ENCODE measurements around the gene DTNB. TPM values are rescaled to one million over a fixed set of nuclear protein-coding genes. Genes with fewer than 3 reads are reported as not detected.

Gene DTNB
- total and polyA plus RNA-seq, 2 donors (not counting 1 experiment from before 2014, with no cell fraction given), result 25.7 to 37.3 TPM

GRCh38 chr2:25419678-25420242 is 253.6 kb downstream of the DTNB start:
- POLR2A ChIA-PET, result interaction anchor here (0.6 to 2.0 kb wide), 6 partner anchors 11 to 58 kb away, joined by 3 to 11 read pairs (median 6); no protein-coding TSS in a partner anchor
- Histone ChIP-seq H3K27me3 (replicated peaks in 1 of 4; ENCODE audit: control extremely low read depth in 1 of 4, control insufficient read depth in 3 of 4, insufficient read depth in 4 of 4, low read length in 3 of 4) (no peaks in the 10 kb centered on the region), H3K9me3 (ENCODE audit: control extremely low read depth in 1 of 3, control insufficient read depth in 2 of 3, insufficient read depth in 1 of 3, low read length in 2 of 3) (peaks cover 1 to 8% (median 5%) of the 10 kb centered on the region in 3 donors), H2AFZ (ENCODE audit: insufficient read depth, low read depth, low read length, poor library complexity, severe bottlenecking) (no peak overlapping the region), H3K36me3 (replicated peaks in 1 of 2; ENCODE audit: control extremely low read depth in 1 of 2, control insufficient read depth in 1 of 2, extremely low read depth in 1 of 2, insufficient read depth in 2 of 2, low read length in 1 of 2) (no peaks in the 10 kb centered on the region), H3K79me2 (ENCODE audit: control insufficient read depth, insufficient read depth, low read length) (peaks cover 4% of the 10 kb centered on the region), H3K4me3 (ENCODE audit: control extremely low read depth in 1 of 5, extremely low read depth in 1 of 5, insufficient read depth in 1 of 5, low read depth in 2 of 5, low read length in 4 of 5) (peak overlapping the region in 2 of 5 experiments; percentile 15 to 40), H3K4me1 (ENCODE audit: control insufficient read depth in 2 of 2, insufficient read depth in 2 of 2, low read length in 2 of 2) (peaks cover 74 to 89% of the 10 kb centered on the region in 2 donors), H3K9ac (ENCODE audit: low read length) (peak overlapping the region; percentile 62), H3K27ac (ENCODE audit: low read length in 2 of 2) (peak overlapping the region; percentile 89 to 94), H4K20me1 (ENCODE audit: control insufficient read depth, insufficient read depth, low read length, poor library complexity, severe bottlenecking) (no peaks in the 10 kb centered on the region), H3K4me2 (replicated peaks; ENCODE audit: low read depth, low read length, poor library complexity, severe bottlenecking) (peak overlapping the region; percentile 71)
- Mint-ChIP-seq H3K4me1 (peaks cover 76% of the 10 kb centered on the region), H3K27ac (peak overlapping the region; percentile 96), H3K9me3 (ENCODE audit: insufficient read depth) (no peaks in the 10 kb centered on the region), H3K27me3 (no peaks in the 10 kb centered on the region), H3K4me3 (peak overlapping the region; percentile 79)
- CTCF ChIA-PET, result interaction anchor here (0.8 to 5.5 kb wide), 11 partner anchors 20 to 253 kb away, joined by 3 to 33 read pairs (median 3); no protein-coding TSS in a partner anchor
- intact Hi-C loops (cut with micrococcal nuclease), result loop anchor here (1.0 to 5.0 kb wide), 6 partner anchors 9 to 142 kb away; no protein-coding TSS in a partner anchor
- ATAC-seq (ENCODE audit: low read depth) (peak; percentile 77), DNase-seq (peak; percentile 91)
- 33% methylated on average over 3 of the region's 10 CpGs for WGBS (ENCODE audit: insufficient coverage)
- TF ChIP-seq EZH2 (IDR thresholded peaks at IDR 0.05; ENCODE audit: borderline replicate concordance, insufficient read depth, low read depth, low read length, poor library complexity, severe bottlenecking) (no peak), CTCF (IDR thresholded peaks at IDR 0.05) (no peak)

Data from B cell (primary cell).